IPS-11a (cell line): Measurements from ENCODE around the gene GSTT4.
"Not testable (repeated sequence)": the region's sequence is repeated elsewhere in the genome, so short reads cannot be mapped to it uniquely, and the experiment has no call there.

Experiments
- H3K4me3 ChIP-seq: one replicate; pipeline ENCODE4 v1.5.1; 2013; ENCODE audit warnings: low read depth, low read length, control low read depth

The GSTT4 gene

GRCh38 chr22:23954193-23954990, 50.9 kb downstream of the GSTT4 start:
- H3K4me3 ChIP-seq: not testable (repeated sequence)

GRCh38 chr22:23953485-23953884, 51.8 kb downstream of the GSTT4 start:
- not testable (repeated sequence) for H3K4me3 ChIP-seq

DNA sequence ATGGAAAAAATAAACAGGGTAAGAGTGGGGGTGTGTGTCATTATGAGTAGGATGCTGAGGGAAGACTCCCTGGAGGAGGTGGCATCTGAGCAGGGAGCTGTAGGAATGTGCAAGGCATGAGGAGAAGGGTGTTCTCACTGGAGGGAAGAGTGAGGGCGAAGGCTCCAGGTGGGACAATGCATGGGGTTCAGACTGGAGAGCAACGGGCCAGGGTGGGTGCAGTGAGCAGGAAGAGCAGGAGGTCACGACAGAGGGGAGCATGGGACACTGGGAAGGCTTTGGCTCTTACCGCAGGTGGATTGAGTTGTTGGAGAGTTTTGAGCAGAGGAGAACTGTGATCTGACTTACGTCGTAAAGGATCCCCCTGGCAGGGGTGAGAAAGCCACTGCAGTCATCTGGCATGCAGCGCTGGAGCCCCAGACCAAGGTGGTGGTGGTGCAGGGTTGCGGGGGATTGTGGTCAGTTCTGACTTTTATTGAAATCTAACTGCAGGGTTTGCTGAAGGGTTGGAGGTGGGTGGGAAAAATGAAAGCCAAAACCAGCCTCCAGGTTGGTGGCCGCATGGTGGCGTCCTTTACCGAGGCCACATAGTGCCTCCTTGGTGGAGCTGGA, 52.4 kb downstream of the GSTT4 start:
- not testable (repeated sequence) for H3K4me3 ChIP-seq

DNA sequence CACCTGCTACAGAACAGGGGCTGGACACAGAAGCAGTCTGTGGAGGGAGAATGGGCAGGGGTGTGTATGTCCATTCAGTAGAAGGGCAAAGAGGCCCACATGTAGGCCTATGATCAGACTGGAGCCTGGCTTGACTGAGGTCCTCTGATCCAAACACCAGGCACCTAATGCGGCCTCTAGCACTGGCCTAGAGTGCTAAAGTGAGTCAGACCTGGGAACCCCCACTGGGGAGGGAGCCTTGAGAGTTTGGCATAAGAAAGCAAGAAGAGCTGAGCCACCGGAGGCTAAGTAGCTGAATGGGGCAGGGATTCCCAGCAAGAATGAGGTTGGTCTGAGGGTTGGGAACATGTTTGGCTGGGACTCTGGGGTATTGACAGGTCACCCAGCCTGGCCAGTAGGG, 53.9 kb downstream of the GSTT4 start:
- not testable (repeated sequence) for H3K4me3 ChIP-seq

DNA sequence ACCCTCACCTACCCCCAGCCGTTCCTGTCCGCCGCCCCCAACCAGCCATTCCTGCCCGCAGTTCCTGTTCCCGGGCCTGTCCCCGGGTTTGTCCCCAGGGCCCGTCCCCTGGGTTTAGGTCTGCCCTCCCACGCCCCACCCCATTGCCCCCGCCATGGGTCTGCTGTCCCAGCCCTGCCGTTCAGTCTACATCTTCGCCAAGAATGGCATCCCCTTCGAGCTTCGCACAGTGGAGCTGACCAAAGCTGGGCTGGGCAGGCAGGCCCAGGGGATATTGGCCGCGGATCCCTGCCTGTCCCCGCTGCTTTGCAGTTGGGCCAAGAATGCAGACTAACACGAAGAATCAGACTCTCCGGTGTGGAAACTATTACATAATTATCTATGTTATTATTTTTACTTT, 55.5 kb downstream of the GSTT4 start:
- H3K4me3 ChIP-seq: not testable (repeated sequence)
